Measurements from ENCODE around the gene ATF4.

Gene ATF4

GRCh38 chr22:39558950-39559349, 38.6 kb downstream of the ATF4 start:
- no peak for DNase-seq (ENCODE audit: low spot score)

DNA sequence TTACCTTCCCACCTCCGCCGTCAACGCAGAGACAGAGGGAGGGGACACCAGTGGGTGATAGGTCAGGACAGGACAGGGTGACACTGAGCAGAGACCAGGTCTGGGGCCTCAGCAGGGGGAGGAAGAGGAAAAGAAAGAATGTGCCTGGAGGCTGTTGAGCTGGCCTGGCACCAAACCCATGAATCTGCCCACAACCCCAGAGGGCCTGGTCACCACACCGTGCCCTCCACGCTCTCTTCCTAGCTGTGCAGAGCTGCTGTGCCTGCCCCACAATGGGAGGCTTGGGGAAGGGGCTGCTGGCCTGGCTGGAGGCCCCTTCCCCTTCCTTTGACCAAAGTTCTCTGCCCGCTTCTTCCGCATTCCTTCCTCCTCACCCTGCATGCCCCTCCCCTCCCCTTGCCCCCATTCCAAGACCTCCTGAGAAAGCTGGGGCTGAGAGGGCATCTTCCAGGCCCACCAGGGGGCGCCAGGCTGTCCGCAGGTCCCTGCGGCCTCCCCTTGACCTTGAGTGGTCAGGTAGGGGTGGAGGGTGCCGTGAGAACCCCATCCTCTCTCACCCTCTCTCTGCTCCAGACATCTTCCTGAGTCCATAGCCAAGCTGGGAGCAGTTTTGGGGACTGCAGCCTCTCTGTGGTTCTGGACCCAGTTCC, 39.2 kb downstream of the ATF4 start:
- DNase-seq (ENCODE audit: low spot score): peak; percentile 20

DNA sequence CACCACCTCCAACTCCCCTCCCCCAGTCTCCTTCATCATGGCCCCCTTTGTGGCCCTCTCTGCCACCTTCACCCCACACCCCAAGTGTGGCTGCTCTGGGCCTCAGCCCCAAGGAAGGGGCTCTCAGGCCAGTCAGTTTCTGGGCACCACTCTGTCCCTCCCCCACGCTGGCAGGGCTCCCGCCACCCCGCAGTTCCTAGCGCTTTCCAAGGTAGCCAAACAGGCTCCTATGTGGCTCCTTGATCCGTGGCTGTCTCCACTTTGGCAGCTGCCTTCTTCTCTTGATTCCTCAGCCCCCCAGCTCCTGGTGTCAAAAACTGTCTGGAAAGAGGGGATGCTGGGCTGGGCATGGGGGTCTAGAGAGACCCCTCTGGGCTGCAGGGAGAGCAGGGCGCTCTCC, 39.8 kb downstream of the ATF4 start:
- DNase-seq (ENCODE audit: low spot score): no peak

DNA sequence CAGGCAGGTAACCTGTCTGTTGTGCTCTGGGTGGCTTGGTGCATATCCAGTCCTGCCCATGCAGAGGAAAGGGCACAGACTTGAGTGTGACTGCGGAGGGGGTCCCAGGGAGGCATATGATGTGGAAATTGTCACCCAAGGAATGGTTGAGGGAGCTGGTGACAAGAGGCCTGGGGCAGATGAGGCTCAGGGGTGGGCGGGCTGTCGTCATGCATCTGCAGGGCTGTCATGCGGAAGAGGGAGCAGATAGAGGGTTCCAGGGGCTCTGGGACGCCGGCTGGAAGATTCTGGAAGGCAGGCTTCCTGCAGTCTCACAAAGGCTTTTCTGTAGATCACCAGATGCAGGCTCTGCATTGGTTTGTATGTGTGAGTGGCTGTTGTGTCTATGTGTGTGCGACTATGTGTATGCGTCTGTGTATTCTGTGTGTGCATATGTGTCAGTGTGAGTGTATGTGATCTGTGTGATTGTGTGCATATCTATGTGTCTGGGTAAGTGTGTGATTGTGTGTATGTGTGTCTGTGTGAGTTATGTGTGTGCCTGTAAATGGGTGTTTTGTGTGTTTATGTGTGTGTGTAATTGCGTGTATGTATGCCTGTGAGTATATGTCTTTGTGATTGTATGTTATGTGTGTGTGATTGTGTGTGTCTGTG, 42.6 kb downstream of the ATF4 start:
- DNase-seq (ENCODE audit: low spot score): no peak

- DNase-seq (ENCODE audit: low spot score): no peak
Measured at GRCh38 chr22:39563571-39564428, 43.4 kb downstream of the ATF4 start.

DNA sequence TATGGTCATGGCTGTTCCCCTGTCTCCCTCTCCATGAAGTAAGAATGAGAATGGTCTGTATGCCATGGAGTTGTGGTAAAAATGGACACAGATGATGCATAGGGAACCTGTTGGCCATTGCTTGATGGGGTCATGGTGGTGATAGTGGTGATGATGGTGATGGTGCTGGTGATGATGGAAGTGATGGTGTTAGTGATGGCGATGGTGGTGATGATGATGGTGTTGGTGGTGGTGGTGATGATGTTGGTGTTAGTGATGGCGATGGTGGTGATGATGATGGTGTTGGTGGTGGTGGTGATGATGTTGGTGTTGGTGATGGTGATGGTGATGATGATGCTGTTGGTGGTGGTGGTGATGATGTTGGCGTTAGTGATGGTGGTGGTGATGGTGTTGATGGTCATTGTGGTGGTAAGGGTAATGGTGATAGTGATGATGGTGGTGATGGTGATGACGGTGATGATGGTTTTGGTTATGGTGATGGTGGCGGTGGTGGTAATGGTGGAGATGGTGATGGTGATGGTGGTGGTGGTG, 45.1 kb downstream of the ATF4 start:
- no peak for DNase-seq (ENCODE audit: low spot score)

GRCh38 chr22:39567135-39567946, 47.0 kb downstream of the ATF4 start:
- no peak for DNase-seq (ENCODE audit: low spot score)

GRCh38 chr22:39568278-39568981, 48.1 kb downstream of the ATF4 start:
- no peak for DNase-seq (ENCODE audit: low spot score)

- no peak for DNase-seq (ENCODE audit: low spot score)
Measured at GRCh38 chr22:39569066-39569465, 48.7 kb downstream of the ATF4 start.

DNA sequence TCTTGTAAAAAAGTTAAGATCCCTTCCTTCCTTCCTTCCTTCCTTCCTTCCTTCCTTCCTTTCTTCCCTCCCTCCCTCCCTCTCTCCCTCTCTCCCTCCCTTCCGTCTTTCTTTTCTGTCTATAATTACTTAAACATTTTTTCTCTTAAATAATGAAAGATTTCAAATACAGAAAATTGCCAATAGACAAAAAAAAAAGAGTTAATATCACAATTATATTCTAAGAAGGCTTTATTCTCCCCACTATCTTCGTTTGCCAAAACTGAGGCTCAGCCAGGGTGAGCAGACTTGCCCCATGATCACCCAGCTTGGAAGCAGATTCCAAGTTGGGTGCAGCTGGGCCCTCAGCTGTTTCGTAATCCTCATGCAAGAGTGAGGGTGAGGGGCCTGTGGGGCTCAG, 49.9 kb downstream of the ATF4 start:
- DNase-seq (ENCODE audit: low spot score): no peak

- no peak for DNase-seq (ENCODE audit: low spot score)
Measured at GRCh38 chr22:39570665-39571064, 50.3 kb downstream of the ATF4 start, which contains the start of gene CACNA1I. TSS of gene CACNA1I (plus strand) at chr22:39570753. CDS start at chr22:39570753, 0 bp downstream.

- no peak for DNase-seq (ENCODE audit: low spot score)
Measured at GRCh38 chr22:39571538-39571937, 51.2 kb downstream of the ATF4 start.
